Measurements from ENCODE around the gene PDGFC. TPM values are rescaled to one million over a fixed set of nuclear protein-coding genes. Genes with fewer than 3 reads are reported as not detected.

Gene PDGFC
- total and polyA plus RNA-seq, 8 donors = 4.9 to 39.8 (median 10.8) TPM

DNA sequence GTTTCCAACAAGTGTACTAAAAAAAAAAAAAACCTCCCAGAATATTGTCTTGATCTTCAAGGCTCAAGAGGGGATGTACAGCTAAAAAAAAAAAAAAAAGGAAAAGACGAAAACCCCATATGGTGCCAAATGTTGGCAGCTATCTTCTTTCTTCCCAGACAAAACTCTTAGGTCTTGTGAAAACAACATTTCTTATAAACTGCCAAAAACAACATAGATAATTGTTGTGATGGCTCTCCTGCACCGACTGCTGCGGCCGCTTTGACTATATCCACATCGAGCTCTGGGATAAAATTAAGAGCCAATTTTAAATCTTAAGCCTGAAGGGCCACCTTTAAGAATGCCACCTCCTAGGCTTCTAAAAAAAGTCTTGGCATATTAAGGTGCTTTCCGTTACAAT lies 23.5 kb downstream of the PDGFC start:
- Histone ChIP-seq H3K27me3 (no peaks in the 10 kb centered on the region), H3K9me3 (no peaks in the 10 kb centered on the region), H3K4me1 (peaks cover 34 to 98% (median 68%) of the 10 kb centered on the region in 4 donors), H3K27ac (peak overlapping the region in 3 of 5 donors; percentile 70 to 76 (median 74)), H3K36me3 (no peaks in the 10 kb centered on the region), H3K4me3 (no peak overlapping the region)
- TF ChIP-seq, protein P1, sequence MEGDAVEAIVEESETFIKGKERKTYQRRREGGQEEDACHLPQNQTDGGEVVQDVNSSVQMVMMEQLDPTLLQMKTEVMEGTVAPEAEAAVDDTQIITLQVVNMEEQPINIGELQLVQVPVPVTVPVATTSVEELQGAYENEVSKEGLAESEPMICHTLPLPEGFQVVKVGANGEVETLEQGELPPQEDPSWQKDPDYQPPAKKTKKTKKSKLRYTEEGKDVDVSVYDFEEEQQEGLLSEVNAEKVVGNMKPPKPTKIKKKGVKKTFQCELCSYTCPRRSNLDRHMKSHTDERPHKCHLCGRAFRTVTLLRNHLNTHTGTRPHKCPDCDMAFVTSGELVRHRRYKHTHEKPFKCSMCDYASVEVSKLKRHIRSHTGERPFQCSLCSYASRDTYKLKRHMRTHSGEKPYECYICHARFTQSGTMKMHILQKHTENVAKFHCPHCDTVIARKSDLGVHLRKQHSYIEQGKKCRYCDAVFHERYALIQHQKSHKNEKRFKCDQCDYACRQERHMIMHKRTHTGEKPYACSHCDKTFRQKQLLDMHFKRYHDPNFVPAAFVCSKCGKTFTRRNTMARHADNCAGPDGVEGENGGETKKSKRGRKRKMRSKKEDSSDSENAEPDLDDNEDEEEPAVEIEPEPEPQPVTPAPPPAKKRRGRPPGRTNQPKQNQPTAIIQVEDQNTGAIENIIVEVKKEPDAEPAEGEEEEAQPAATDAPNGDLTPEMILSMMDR (IDR thresholded peaks at IDR 0.05) = no peak
- TF ChIP-seq POLR2AphosphoS5 (IDR thresholded peaks at IDR 0.05) (no peak), EP300 (IDR thresholded peaks at IDR 0.05) (no peak), POLR2A (IDR thresholded peaks at IDR 0.05) (no peak)
- DNase-seq = no peak
- intact Hi-C loops (cut with DNase I; ENCODE audit: low total_unique reads) = no loop called here
- WGBS, 5 donors = 35 to 50% (median 40%) methylated on average over 6 of the region's 6 CpGs

DNA sequence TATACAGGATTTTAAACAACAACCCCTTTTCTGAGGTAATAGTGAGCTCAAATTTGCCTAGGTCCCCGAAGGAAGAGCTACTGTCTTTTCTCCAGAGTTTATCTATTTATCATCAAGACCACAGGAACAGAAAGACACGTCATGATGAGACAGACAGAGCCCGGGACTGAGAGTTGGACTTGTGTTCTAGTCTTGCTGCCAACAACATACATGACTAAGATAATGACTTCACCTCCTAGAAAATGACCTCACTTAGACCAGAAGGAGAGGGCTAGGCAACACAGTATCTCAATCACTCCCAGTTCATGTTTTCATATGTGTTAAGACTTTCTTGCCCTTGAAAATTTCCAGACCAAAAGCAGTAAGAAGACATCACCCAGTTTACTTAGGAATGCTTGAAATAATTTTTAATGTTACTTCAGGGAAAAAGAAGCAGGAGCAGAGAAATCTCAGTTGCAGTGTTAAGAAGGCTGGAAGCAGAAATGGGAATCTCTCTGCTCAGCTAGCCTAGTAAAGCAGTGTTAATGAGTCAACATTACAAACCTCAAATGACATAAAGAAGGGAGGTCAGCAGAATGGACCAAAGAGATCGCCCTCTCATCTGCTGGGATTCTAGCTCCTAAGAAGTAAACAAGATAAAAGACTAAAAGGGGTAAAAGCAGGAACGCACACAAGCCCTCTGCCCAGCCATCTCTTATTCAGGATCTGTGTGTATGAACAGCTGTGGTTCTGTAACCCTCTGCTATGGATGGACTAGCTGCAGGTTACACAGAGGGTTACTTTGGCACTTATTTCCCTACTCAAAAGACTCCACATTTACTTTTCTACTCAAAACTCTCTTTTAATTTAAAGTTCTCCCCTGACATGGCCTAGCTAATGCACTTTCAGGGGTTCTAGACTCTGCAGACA lies 24.8 kb downstream of the PDGFC start:
- H3K4me1 ChIP-seq = peaks cover 31 to 95% (median 64%) of the 10 kb centered on the region in 4 donors
- H3K36me3 ChIP-seq = no peaks in the 10 kb centered on the region
- H3K4me3 ChIP-seq = no peak overlapping the region
- no peaks in the 10 kb centered on the region for H3K27me3 ChIP-seq
- peak in 2 of 3 donors; percentile 33 to 56 for TF ChIP-seq POLR2AphosphoS5 (IDR thresholded peaks at IDR 0.05)
- no peak for TF ChIP-seq EP300 (IDR thresholded peaks at IDR 0.05)
- no peak for TF ChIP-seq POLR2A (IDR thresholded peaks at IDR 0.05)
- TF ChIP-seq, protein P1 (IDR thresholded peaks at IDR 0.05) = no peak
- peak in 1 of 2 donors; percentile 51 for DNase-seq
- WGBS, 5 donors = 29 to 56% (median 40%) methylated on average over 5 of the region's 5 CpGs
- peak overlapping the region; percentile 30 to 78 (median 70) for H3K27ac ChIP-seq
- intact Hi-C loops (cut with DNase I; ENCODE audit: low total_unique reads) = no loop called here
- H3K9me3 ChIP-seq = no peaks in the 10 kb centered on the region

DNA sequence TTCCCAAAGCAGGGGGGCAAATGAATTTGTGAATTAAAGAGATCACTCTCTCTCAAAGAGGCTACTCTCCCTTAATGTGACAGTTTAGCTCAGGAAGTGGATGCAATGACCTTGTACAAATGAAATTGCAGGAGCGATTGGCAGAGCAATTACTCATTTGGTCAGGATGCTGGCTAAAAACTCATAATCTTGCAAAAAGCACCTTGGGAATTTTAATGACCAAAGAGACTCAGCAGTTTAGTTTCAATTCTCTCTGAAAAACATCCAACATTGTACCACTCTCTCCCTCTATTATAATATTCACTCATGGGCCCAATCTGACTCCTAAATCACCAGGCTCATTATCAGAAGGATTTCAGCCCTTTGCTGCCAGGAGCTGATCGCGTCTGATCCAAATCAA lies 26.1 kb downstream of the PDGFC start:
- Histone ChIP-seq H3K4me3 (no peak overlapping the region), H3K9me3 (no peaks in the 10 kb centered on the region), H3K27me3 (no peaks in the 10 kb centered on the region), H3K4me1 (peaks cover 24 to 95% (median 58%) of the 10 kb centered on the region in 4 donors), H3K36me3 (no peaks in the 10 kb centered on the region), H3K27ac (peak overlapping the region in 4 of 5 donors; percentile 61 to 78 (median 72))
- DNase-seq = no peak
- WGBS, 5 donors = 32 to 46% (median 43%) methylated on average over 3 of the region's 3 CpGs
- no peak for TF ChIP-seq EP300 (IDR thresholded peaks at IDR 0.05)
- TF ChIP-seq, protein P1 (IDR thresholded peaks at IDR 0.05) = no peak
- no peak for TF ChIP-seq POLR2AphosphoS5 (IDR thresholded peaks at IDR 0.05)
- no peak for TF ChIP-seq POLR2A (IDR thresholded peaks at IDR 0.05)
- intact Hi-C loops (cut with DNase I; ENCODE audit: low total_unique reads) = no loop called here

DNA sequence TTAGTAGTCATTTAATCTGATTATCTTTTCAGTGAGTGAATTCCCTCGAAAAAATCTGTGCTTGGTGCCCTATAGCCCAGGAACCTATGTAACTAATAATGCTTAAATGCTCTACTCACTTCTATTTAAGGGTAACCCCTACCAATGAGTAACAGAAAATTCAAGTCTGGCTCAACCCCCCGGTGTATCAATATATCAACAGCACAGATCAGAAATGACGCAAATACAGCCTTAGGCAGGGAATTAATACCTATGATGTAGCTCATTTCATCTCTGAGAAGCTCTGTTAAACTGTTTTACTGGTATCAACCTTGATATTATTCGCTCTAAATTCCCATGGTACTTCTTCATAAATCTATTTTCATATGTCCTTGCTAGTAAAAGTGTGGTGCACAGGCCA lies 28.6 kb downstream of the PDGFC start:
- intact Hi-C loops (cut with DNase I; ENCODE audit: low total_unique reads) = no loop called here
- Histone ChIP-seq H3K9me3 (no peaks in the 10 kb centered on the region), H3K27ac (peak overlapping the region in 4 of 5 donors; percentile 27 to 77 (median 46)), H3K4me1 (peaks cover 5 to 71% (median 38%) of the 10 kb centered on the region in 4 donors), H3K4me3 (no peak overlapping the region), H3K27me3 (no peaks in the 10 kb centered on the region), H3K36me3 (no peaks in the 10 kb centered on the region)
- DNase-seq = no peak
- 82 to 85% (median 85%) methylated on average over 4 of the region's 4 CpGs for WGBS, 5 donors
- TF ChIP-seq, protein P1 (IDR thresholded peaks at IDR 0.05) = no peak
- TF ChIP-seq EP300 (IDR thresholded peaks at IDR 0.05) = no peak

Data from stomach (tissue), 9 donors.